ENCODE results near the gene CTSL.

The CTSL gene

GRCh38 chr9:87711857-87712800 lies 13.8 kb upstream of the CTSL start:
- POLR2A ChIA-PET, result no interaction called here

GRCh38 chr9:87712801-87713277 lies 13.1 kb upstream of the CTSL start:
- ChIA-PET POLR2A (no interaction called here), CTCF (no interaction called here)
- TF ChIP-seq CTCF (IDR thresholded peaks at IDR 0.05; ENCODE audit: control extremely low read depth, extremely low read depth, low read depth, missing control alignments), result no peak
- no peak for DNase-seq (ENCODE audit: extremely low spot score)

More at GRCh38 chr9:87711857-87712800, 13.8 kb upstream of the CTSL start:
- CTCF ChIA-PET, result no interaction called here
- no peak for DNase-seq (ENCODE audit: extremely low spot score)
- no peak for TF ChIP-seq CTCF (IDR thresholded peaks at IDR 0.05; ENCODE audit: control extremely low read depth, extremely low read depth, low read depth, missing control alignments)

- no peak for DNase-seq (ENCODE audit: extremely low spot score)
- TF ChIP-seq CTCF (IDR thresholded peaks at IDR 0.05; ENCODE audit: control extremely low read depth, extremely low read depth, low read depth, missing control alignments), result no peak
- ChIA-PET CTCF (interaction anchor here (1.0 to 1.4 kb wide), 3 partner anchors 11 to 29 kb away, joined by 3 to 5 read pairs (median 3); no protein-coding TSS in a partner anchor), POLR2A (no interaction called here)
These were observed 12.5 kb upstream of the CTSL start for GRCh38 chr9:87713278-87713987.

- CTCF ChIA-PET, result interaction anchor here (1.0 to 1.4 kb wide), 3 partner anchors 11 to 30 kb away, joined by 3 to 5 read pairs (median 3); no protein-coding TSS in a partner anchor
- no peak for TF ChIP-seq CTCF (IDR thresholded peaks at IDR 0.05; ENCODE audit: control extremely low read depth, extremely low read depth, low read depth, missing control alignments)
- POLR2A ChIA-PET, result no interaction called here
- DNase-seq (ENCODE audit: extremely low spot score), result no peak
These were observed 12.0 kb upstream of the CTSL start for GRCh38 chr9:87713988-87714330.

GRCh38 chr9:87714819-87715218 lies 11.1 kb upstream of the CTSL start:
- DNase-seq (ENCODE audit: extremely low spot score), result no peak
- TF ChIP-seq CTCF (IDR thresholded peaks at IDR 0.05; ENCODE audit: control extremely low read depth, extremely low read depth, low read depth, missing control alignments), result no peak
- ChIA-PET CTCF (no interaction called here), POLR2A (no interaction called here)

- no peak for DNase-seq (ENCODE audit: extremely low spot score)
- POLR2A ChIA-PET, result no interaction called here
- TF ChIP-seq CTCF (IDR thresholded peaks at IDR 0.05; ENCODE audit: control extremely low read depth, extremely low read depth, low read depth, missing control alignments), result no peak
- CTCF ChIA-PET, result no interaction called here
These were observed 9.8 kb upstream of the CTSL start for GRCh38 chr9:87716141-87716540.

Measured in GM10248 (cell line).